HG03064 (cell line): ENCODE results near the gene RASSF4.

Experiments
- ATAC-seq: cut with Tn5 transposase; IDR thresholded peaks from one replicate; pipeline ENCODE4 v1.9.1; 2021; ENCODE audit warnings: low read depth; ENCODE audit not compliant: unreplicated experiment

The RASSF4 gene

DNA sequence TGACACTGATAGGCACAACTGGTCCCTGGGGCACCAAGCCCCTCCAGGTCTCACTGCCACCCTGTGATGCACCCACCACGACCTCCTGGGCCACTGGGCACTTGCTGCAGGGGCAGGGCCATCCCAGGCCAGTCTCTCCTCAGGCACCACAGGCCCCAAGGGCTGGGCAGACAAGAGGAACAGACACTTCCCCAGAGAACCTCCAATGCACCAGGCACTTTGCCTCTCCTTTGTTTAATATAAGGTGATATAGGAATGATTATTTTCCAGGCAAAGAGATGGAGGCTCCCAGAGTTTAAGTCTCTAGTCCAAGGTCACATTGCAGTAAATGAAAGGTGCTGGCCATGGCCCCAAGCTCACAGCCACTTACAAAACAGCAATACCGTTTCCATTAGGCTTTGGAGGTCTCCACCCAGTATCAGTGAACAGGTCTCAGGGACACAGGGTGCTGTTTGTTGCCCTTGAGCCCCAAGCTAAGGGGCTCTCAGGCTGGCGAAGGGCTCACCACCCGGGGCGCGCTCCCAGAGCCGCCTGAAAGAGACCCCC is 14.6 kb downstream of the RASSF4 start:
- no peak for ATAC-seq

DNA sequence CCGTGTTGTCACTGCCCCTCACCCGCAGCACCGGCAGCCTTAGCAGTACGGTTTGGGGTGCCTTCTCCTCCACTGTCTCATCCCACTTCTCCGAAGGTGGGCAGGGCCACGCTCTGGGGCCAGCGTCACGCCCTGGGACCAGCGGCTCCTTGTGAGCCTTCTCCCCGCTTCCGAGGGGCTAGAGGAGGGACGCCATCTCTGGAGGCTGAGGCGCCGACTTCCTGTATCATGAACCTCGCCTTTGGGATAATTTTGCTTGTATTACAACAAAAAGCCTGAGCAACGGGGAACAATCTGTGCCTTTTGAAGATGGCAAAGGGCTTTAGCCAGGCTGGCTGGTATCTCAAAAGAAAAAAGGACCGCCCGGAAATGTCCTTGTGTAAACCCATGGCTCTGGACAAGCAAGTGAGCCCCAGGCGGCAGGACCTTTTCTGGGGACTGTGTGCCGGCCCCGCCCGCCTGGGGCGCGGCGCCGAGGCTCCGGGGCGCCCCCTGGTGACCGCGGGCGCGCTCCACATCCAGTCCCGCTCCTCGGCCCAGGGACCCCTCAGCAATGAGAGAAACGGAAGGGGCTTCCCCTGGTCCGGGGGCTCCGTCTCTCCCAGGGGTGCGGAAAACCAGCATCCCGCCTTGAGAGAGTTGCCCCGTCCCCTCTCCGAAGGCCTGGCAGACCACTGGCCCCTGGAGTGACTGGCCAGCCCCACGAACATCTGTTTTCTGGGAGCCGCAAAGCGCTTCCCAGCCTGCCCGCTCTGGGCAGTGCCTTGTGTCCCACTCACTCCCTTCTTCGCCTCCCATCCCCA is 15.2 kb downstream of the RASSF4 start:
- peak; percentile 49 for ATAC-seq

DNA sequence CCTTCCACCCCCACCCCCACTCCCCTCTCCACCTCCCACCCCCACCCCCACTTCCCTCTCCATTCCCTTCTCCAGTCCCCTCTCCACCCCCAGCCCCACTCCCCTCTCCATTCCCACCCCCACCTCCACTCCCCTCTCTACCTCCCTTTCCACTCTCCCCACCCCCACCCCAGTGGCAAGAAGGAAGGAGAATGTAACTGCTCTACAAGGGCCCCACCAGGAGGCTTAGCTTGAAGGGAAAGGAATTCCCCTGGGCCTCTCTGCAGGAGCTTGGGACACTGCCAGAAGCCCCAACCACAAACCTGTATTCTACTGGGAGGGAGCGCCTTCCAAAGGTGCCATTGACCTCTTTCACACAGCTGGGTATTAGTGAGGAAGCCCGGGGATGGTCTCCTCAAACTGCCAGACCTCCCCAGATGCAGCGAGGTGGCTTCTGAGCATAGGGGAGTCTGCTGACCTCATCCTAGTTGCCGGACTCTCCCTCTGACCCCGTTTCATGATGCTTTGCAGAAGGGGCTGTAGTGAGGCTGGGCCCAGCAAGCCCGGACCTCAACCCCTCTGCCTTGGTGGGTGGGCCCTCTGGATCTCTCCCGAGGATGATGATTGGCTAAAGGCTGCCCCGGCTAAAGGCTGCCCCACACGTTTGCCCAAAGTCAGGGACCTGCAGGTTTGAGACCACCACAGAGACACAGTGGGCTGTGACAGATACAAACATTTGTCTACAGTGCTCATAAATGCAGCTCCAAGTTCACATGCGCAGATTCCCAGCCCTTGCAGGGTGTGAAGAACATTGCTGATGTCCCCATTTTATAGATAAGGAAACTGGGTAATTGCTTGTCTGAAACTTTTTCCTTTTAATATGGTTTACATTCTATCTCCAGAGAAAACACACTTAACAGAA is 16.1 kb downstream of the RASSF4 start:
- no peak for ATAC-seq

DNA sequence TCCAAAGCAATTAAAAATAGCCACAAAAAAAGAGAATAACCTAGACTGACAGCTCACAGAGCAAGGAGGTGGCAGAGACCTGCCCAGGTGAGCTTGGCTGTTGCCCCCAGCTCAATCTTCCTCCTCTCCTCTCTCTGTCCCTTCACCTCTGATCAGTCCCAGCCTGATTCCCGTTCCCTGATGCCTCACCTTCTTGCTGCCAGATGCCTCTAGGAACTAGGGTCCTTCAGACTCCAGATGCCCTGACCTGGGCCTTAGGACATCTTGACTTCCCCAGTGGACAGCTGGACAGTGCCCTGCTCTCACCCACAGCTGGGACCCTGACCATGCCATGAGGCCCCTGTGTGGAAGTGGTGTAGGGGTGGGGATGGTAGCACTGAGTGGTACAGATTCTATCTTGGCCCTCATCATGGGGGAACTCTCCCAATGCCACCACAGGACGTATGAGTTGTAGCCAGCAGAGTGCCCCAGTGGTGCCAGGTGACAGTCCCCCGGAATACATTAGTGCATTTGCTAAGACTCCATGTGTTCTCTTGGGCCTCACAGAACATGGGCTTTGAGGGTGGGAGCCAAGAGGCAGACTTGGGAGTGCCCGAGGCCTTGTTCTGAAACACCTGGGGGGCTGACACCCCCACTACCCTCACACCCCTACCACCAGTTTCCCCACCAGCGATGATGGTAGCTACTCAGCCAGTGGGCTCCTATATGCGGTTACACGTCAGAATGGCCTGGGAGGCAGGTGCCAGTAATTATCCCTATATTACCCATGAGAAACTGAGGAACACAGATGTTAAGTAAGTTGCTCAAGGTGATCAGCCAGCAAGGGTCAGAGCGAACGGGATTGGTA is 17.0 kb downstream of the RASSF4 start:
- ATAC-seq = no peak

DNA sequence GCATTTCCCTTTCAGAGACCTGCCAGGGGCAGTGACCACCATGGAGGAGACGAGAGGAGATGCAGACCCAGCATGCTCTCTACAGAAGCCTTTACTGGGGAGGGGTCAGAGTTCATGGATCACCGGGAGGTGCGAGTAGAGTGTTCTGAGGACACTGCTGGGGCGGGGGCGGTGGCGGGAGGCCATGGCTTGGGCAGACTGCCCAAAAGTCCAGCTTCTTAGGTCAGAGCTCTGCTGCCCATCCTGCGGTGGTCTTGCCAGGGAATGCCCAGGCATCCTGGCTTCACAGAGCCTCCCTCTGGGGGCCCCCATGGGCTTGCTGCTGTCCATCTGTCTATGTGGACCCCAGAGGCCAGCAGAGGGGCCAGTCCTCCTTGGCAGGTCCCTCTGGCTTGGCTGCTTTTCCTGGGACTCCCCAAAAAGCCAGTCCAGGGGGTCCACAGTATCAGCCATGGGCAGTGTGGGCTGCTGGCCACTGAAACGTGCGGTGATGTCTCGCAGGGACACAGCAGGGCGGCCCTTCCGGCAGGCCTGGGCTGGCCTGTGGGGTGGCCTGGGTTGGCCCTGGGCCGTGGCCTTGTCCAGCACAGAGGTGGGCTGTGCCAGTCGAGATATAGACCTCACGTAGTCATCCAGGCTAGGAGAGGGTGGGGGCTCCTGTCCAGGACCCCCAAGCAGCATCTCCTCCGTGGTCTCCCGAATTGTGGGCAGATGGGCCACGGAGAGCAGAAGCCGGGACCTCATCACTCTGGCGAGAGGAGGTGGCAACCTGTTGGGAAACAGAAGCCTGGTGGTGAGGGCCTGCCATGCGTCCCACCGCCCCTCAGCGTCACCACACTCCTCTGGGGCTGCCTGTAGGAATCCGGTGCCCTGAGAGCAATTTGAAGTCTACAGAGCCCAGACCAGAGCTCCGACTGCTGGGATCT is 17.9 kb downstream of the RASSF4 start:
- ATAC-seq = no peak

DNA sequence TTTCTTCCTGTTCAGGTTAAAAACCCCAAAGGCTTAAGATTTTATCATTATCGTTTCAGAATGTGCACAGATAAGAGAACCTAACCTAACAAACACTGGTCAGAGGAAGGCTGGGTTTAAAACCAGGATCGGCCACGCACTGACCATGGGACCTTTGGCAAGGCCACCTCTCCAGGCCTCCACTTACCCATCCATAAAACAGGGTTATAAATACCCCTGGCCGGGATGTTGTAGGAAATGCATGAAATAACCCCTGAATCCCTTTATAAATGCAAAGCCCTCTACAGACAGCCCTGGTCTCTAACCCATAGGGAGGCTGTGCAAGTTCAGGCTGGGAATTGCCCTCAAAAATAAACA is 18.6 kb downstream of the RASSF4 start:
- no peak for ATAC-seq

DNA sequence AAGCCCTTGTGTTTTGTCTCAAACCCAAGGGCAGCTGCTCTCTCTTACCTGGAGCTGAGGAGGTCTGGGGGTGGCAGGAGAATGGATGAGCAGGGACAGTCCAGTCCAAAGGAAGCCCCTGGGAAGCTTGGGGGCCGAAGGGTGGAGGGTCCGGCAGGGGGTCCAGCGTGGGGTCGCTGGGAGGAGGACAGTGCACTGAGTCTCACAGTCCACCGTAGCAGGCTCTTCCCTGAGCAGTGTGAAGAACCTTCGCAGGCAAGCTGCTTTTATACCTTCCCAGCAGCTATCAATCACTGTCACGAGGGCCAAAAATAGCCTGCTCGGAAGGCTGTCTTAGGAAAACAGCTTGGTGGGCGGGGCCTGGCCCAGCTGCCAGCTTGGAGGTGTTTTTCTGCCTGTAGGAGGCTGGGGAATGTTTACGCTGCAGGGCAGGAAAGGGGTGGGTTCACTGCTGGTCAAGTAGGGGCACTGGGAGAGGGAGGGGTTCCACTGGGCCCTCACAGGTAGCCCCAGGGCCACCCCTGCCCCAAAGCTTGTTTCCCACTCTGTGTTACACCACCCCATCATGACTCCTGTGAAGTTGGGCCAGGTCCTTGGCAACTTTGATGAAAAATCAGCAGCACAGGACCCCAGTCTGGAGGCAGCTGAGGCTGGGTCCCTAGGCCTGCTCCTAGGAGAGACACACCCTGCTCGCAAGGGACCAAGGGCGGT is 19.1 kb downstream of the RASSF4 start, which contains the start of gene DEPP1:
Gene DEPP1, minus strand, starts transcription at position 240 of the 711 bp plus-strand sequence. CDS start 779 bp downstream, outside the sequence.
- no peak for ATAC-seq

DNA sequence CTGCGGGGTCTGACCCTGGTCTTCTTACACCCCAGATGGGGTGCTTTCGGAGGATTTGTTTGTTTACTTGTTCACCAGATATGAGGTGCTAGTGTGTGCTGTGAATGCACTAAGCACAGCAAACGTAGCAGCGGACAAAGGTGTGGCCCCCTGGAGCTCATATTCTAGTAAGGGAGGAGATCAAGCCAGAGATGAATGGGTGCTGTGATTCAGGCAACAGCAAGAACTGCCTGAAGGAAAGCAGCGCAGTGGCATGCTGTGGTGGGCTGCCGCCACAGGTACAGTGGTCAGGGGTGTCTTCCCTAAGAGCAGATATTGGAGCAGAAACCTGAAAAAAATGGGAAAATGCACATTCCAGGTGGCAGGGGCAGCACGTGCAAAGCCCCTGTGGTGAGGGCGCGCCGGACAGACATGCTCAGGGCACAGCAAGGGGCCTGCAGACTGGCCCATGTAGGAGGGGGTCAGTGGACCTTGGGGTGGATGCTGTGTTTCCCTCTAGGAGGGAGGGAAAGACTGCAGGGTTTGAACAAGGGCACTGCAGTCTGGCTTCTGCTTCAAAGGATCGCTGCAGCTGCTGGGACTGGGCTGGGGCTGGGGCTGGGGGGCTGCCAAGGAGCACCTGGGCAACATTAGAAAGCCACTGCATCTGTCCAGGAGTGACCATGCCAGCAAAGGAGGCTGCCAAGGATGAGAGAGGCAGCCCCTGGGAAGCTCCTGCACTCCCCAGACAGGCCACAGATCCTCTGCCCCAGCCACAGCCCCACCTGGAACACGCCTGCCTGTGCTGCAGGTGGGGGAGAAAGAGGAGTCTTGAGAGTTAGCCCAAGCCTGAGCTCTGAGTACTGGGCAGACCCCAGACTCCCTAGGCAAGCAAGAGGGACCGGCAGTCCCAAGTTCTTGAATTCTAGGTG is 19.9 kb downstream of the RASSF4 start:
- no peak for ATAC-seq

DNA sequence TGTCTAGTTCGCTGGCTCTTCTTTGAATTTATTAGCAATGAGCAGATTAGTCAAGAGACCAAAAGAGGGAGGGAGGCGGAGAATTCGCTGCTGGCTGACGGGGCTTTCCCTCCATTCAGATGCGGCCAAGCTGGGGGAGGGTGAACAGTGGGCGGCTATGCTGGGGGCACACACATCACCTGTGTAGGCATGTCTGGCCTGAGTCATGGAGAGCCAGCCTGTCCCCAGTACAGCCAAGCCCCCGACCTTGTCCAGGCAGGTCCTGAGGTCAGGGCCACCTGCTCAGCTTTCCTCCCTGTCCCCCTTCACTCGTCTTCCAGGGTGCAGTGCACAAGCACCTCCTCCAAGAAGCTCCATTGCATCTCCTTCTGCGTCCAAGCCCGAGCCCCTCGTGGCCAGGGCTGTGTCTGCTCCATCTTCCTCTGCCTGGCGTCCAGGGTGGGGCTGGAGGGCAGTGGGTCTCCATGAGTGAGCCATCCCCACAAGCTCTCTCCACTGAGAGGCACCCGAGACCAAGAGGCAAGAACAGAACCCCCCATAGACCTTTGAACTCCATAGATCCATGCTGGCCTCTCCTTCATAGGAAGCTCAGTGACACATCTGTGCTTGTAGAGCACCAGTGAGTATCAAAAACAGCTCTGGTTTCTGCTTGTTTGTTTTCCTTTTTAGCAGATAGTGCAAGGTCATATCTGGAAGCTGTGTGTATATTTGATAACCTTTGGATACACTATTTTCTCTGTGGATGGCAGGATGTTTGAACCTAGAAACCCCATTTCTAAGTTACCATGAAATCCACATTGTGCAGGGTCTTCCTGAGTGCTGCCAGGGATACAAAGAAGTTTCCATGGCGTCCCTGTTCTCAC is 20.9 kb downstream of the RASSF4 start:
- ATAC-seq = no peak

DNA sequence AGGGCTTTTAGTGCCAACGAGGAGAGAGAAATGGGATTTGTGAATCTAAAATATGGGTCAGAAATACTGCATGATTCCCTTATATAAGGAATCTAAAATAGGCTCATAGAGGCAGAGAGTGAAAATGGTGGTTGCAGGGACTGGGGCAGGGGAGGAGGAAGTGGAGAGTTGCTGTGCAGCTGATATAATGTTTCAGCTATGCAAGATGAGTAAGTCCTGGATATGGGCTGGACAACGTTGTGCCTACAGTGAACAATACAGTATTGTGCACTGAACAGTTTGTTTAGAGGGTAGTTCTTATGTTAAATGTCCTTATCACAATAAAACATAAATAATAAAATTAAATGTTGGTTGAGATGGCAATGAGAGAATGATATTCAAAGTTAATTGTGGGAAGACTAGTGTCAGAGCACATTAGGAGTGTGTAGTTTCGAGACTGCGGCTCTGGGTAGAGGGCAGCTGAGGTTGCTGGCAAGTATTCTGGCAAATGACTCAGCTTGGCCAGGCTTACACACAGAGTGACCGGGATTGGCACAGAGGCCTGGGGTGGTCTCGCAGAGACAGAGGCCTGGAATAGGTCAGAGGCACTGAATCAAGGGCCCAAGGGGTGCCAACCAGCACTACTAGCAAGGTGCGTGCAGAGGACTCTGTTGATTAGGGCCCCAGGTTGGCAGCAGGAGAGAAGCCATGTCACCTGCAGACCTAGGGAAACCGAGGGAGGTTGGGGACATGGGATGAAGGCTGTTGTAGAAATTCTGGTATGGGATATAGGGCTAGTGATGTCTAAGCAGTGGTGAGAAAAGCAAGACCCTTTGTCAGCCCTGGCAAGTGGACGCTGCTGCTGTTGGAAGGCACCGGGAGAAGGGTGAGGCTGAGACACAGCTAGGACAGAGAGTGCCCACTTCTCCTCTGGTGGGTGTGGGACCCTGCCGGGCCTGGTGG is 21.8 kb downstream of the RASSF4 start:
- ATAC-seq = peak; percentile 37

DNA sequence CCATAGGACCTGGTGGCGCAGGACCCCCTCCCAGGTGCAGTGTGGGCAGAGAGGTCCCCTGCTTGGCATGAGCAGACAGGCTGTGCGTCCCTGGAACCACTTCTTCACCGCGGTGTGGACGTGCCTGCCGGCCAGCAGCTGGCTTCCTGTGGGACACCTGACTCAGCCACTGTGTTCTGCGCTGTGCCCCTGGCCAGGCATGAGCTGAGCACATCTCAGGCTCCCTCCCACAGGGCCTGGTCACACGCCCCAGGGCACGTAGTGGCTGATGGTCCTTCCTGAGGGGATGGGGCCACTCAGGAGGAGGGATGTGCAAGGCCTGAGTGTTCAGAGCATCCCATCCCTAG is 22.5 kb downstream of the RASSF4 start:
- peak; percentile 34 for ATAC-seq

DNA sequence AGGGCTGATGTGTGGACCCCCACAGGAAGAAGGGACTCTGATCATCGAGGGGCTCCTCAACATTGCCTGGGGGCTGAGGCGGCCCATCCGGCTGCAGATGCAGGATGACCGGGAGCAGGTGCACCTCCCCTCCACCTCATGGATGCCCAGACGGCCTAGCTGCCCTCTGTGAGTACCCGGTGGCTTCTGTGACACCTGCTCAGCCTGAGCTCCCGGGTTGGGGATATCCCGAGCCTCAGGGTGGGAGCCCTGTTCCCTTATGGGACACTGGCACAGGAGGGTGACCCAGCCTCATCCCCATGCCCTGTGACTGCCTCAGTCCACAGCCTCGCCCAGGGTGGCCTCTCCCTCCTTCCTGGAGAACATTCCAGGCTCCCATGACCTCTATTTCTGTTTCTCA is 22.9 kb downstream of the RASSF4 start:
- ATAC-seq = no peak

DNA sequence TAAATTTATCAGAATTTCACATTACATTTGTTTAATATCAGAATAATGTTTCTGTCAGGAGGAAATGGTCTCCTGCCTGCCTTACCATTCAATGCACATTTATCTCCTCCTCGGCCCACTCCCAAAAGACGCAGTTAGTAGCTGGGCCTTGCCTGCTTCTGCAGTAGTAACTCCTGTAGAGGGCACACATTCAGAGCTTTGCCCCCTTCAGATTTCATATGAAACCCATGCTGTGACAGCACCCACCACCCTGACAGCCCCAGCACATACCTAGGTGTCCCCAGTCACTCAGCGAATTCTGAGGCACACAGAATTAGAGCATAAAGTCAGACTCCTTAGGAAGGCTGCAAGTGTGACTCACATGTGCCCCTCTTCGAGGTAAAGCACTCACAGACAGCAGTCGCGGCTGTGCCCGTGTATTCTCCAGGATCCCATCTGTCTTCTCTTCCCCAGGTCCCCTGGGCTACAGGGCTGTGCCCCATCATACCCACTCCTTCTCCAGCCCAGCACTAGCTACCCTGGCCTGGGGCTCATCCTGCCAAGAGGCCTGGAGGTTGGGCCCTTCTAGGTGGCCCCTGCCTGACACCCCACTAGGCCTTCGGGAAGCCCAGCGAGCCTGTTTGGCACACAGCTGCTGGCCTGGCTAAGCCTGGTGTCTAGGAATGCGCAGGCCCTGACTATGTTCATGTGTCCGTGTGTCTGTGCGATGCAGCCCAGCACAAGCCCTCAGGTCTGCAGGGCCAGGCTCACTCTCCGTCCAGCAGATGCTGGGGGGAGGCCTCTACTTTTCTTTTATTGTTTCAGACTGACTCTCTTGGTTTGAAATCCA is 23.7 kb downstream of the RASSF4 start:
- no peak for ATAC-seq

DNA sequence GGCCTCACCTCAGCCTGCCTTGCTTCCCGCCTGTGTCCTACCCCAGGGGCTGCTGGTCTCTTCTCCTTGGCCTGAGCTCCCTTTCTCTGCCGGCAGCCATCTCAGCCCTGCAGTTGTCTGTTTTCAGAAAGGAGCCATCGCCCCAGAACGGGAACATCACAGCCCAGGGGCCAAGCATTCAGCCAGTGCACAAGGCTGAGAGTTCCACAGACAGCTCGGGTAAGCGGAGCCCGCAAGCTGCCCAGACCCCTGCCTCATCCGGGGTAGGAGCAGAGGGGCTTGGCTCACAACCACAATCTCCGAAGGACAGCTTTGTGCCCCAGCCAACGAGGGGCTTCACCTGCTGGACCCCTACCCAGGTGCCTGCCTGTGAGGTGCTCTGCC is 24.3 kb downstream of the RASSF4 start:
- no peak for ATAC-seq

DNA sequence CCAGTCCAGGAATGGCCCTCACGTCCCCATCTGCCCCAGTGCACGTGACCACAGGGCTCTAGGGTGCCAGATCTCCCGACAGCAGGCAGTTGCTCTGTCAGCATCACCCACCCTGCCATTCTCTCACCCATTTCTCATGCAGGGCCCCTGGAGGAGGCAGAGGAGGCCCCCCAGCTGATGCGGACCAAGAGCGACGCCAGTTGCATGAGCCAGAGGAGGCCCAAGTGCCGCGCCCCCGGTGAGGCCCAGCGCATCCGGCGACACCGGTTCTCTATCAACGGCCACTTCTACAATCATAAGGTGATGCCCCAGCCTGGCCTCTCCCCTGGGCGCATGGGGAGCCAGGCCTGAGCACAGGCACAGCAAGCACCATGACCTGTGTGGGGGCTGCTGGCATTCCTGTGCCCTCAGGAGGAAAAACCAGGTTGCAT is 25.1 kb downstream of the RASSF4 start:
- no peak for ATAC-seq
